GM15510 (cell line): ENCODE measurements around the gene ALDH3A1.

ENCODE experiments used
- POLR2A ChIP-seq: IDR thresholded peaks from 3 replicates; pipeline ENCODE4 v1.6.1; 2011; ENCODE audit warnings: borderline replicate concordance; ENCODE audit not compliant: insufficient read length; ENCODE audit errors: extremely low read depth

ALDH3A1 gene

GRCh38 chr17:19747829-19748806 is at the start of gene ALDH3A1:
Gene ALDH3A1 (minus strand): TSS chr17:19748298. CDS start chr17:19745129, 3,169 bp downstream.
- no peak for TF ChIP-seq POLR2A

GRCh38 chr17:19796457-19796856 is 48.4 kb upstream of the ALDH3A1 start:
- no peak for TF ChIP-seq POLR2A

- no peak for TF ChIP-seq POLR2A
Measured at GRCh38 chr17:19791918-19792550, 43.9 kb upstream of the ALDH3A1 start.

- TF ChIP-seq POLR2A: no peak
Measured at GRCh38 chr17:19787733-19788357, 39.7 kb upstream of the ALDH3A1 start.

- no peak for TF ChIP-seq POLR2A
Measured at GRCh38 chr17:19785854-19786253, 37.8 kb upstream of the ALDH3A1 start.

- no peak for TF ChIP-seq POLR2A
Measured at GRCh38 chr17:19781488-19782458, 33.7 kb upstream of the ALDH3A1 start.

GRCh38 chr17:19780846-19781245 is 32.7 kb upstream of the ALDH3A1 start:
- no peak for TF ChIP-seq POLR2A

- no peak for TF ChIP-seq POLR2A
Measured at GRCh38 chr17:19773534-19773933, 25.4 kb upstream of the ALDH3A1 start.

- TF ChIP-seq POLR2A: no peak
Measured at GRCh38 chr17:19771971-19772630, 24.0 kb upstream of the ALDH3A1 start.

GRCh38 chr17:19770985-19771735 is 23.1 kb upstream of the ALDH3A1 start:
- no peak for TF ChIP-seq POLR2A

- no peak for TF ChIP-seq POLR2A
Measured at GRCh38 chr17:19769946-19770652, 22.0 kb upstream of the ALDH3A1 start.

GRCh38 chr17:19768046-19768782 is 20.1 kb upstream of the ALDH3A1 start:
- no peak for TF ChIP-seq POLR2A
